A549 (cell line): Measurements from ENCODE around the gene CXCR3.

Experiments
- CHD2 ChIP-seq: fragments of 150-350 bp; IDR thresholded peaks from 2 replicates; pipeline ENCODE4 v1.6.1; 2014; ENCODE audit warnings: low read length; ENCODE audit not compliant: partially characterized antibody
- CTCF ChIP-seq: fragments of >200 bp; sonication (Bioruptor Twin); formaldehyde crosslinking; IDR thresholded peaks from 3 replicates; pipeline ENCODE4 v1.5.1; 2016
- MYC ChIP-seq: IDR thresholded peaks from 2 replicates; pipeline ENCODE4 v1.6.1; 2012; ENCODE audit warnings: mild to moderate bottlenecking, inconsistent platforms, low read length, improper control_type of control experiment, borderline replicate concordance
- POLR2A ChIP-seq: IDR thresholded peaks from 2 replicates; pipeline ENCODE4 v1.6.1; 2012; ENCODE audit warnings: mild to moderate bottlenecking, low read length
- REST ChIP-seq: fragments of 200-600 bp; sonication (generic); IDR thresholded peaks from 2 replicates; pipeline ENCODE4 v1.6.1; 2016; ENCODE audit warnings: antibody characterized with exemption, mild to moderate bottlenecking, moderate library complexity
- TF ChIP-seq, protein P1 (sequence below): fragments of 450-650 bp; IDR thresholded peaks from 2 replicates; pipeline ENCODE4 v1.6.1; 2014; ENCODE audit warnings: antibody characterized with exemption
- TF ChIP-seq, protein P2 (sequence below): IDR thresholded peaks from 2 replicates; pipeline ENCODE4 v1.6.1; 2012

- TF ChIP-seq CHD2 (no peak), CTCF (no peak), REST (no peak), MYC (no peak), POLR2A (no peak)
- TF ChIP-seq, protein P1, sequence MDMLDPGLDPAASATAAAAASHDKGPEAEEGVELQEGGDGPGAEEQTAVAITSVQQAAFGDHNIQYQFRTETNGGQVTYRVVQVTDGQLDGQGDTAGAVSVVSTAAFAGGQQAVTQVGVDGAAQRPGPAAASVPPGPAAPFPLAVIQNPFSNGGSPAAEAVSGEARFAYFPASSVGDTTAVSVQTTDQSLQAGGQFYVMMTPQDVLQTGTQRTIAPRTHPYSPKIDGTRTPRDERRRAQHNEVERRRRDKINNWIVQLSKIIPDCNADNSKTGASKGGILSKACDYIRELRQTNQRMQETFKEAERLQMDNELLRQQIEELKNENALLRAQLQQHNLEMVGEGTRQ = no peak
- TF ChIP-seq, protein P2, sequence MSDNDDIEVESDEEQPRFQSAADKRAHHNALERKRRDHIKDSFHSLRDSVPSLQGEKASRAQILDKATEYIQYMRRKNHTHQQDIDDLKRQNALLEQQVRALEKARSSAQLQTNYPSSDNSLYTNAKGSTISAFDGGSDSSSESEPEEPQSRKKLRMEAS = no peak
Observed at GRCh38 chrX:71638409-71638808, 20.1 kb upstream of the CXCR3 start.
